ENCODE data around the gene GPR55. TPM values are rescaled to one million over a fixed set of nuclear protein-coding genes. Genes with fewer than 3 reads are reported as not detected.

The GPR55 gene
- total RNA-seq, 1 donor from 2014 or later, result not detected

GRCh38 chr2:230889911-230890601 is 35.0 kb downstream of the GPR55 start:
- no peak for DNase-seq (ENCODE audit: low read depth)
- H3K4me3 ChIP-seq (ENCODE audit: low read depth, low read length), result no peak overlapping the region
- TF ChIP-seq CTCF (conservative IDR thresholded peaks at IDR 0.05; ENCODE audit: low read depth, low read length), result no peak

- TF ChIP-seq CTCF (conservative IDR thresholded peaks at IDR 0.05; ENCODE audit: low read depth, low read length), result no peak
- no peak for DNase-seq (ENCODE audit: low read depth)
These were observed 36.1 kb downstream of the GPR55 start for GRCh38 chr2:230888824-230889400.

GRCh38 chr2:230887342-230887741 is 37.7 kb downstream of the GPR55 start:
- no peak for TF ChIP-seq CTCF (conservative IDR thresholded peaks at IDR 0.05; ENCODE audit: low read depth, low read length)
- DNase-seq (ENCODE audit: low read depth), result no peak
- H3K4me3 ChIP-seq (ENCODE audit: low read depth, low read length), result no peak overlapping the region

More at GRCh38 chr2:230888824-230889400, 36.1 kb downstream of the GPR55 start:
- H3K4me3 ChIP-seq (ENCODE audit: low read depth, low read length), result no peak overlapping the region

GRCh38 chr2:230886671-230887071 is 38.4 kb downstream of the GPR55 start:
- H3K4me3 ChIP-seq (ENCODE audit: low read depth, low read length), result no peak overlapping the region
- TF ChIP-seq CTCF (conservative IDR thresholded peaks at IDR 0.05; ENCODE audit: low read depth, low read length), result no peak
- no peak for DNase-seq (ENCODE audit: low read depth)

- DNase-seq (ENCODE audit: low read depth), result no peak
- no peak for TF ChIP-seq CTCF (conservative IDR thresholded peaks at IDR 0.05; ENCODE audit: low read depth, low read length)
- H3K4me3 ChIP-seq (ENCODE audit: low read depth, low read length), result no peak overlapping the region
These were observed 38.8 kb downstream of the GPR55 start for GRCh38 chr2:230886206-230886605.

GRCh38 chr2:230885463-230886130 is 39.4 kb downstream of the GPR55 start:
- DNase-seq (ENCODE audit: low read depth), result no peak
- TF ChIP-seq CTCF (conservative IDR thresholded peaks at IDR 0.05; ENCODE audit: low read depth, low read length), result no peak
- no peak overlapping the region for H3K4me3 ChIP-seq (ENCODE audit: low read depth, low read length)
